K562 (cell line): ENCODE results near the gene SLC35F2. TPM values are rescaled to one million over a fixed set of nuclear protein-coding genes. Genes with fewer than 3 reads are reported as not detected.

Experiments
- CHD7 ChIP-seq: fragments of 200-600 bp; sonication (generic); IDR thresholded peaks from one replicate; pipeline ENCODE4 v1.6.1; 2012; ENCODE audit warnings: mild to moderate bottlenecking, low read depth, low read length, inconsistent platforms
- ELF1 ChIP-seq: fragments of 200-800 bp; sonication (Bioruptor generic); IDR thresholded peaks from 2 replicates; pipeline ENCODE4 v1.6.1; 2016; ENCODE audit warnings: missing genetic modification characterization, missing compliant biosample characterization
- FOXA1 ChIP-seq: fragments of 450-650 bp; IDR thresholded peaks from 2 replicates; pipeline ENCODE4 v1.6.1; 2016; ENCODE audit warnings: mild to moderate bottlenecking, borderline replicate concordance
- HEY1 ChIP-seq: fragments of 250-450 bp; sonication (Bioruptor Pico); IDR thresholded peaks from 2 replicates; pipeline ENCODE4 v1.5.0; 2020; ENCODE audit warnings: mild to moderate bottlenecking, moderate library complexity, borderline replicate concordance
- POLR3A ChIP-seq: IDR thresholded peaks from 2 replicates; pipeline ENCODE4 v1.6.1; 2011; ENCODE audit warnings: borderline replicate concordance, mild to moderate bottlenecking, moderate library complexity; ENCODE audit not compliant: insufficient read length, insufficient read depth; ENCODE audit errors: extremely low read depth
- SMAD4 ChIP-seq: fragments of 250-450 bp; sonication (Bioruptor Pico); conservative IDR thresholded peaks from 2 replicates; pipeline ENCODE4 v1.8.0; 2021; ENCODE audit warnings: inconsistent platforms, mild to moderate bottlenecking, moderate library complexity
- SNIP1 ChIP-seq: fragments of 450-650 bp; IDR thresholded peaks from 2 replicates; pipeline ENCODE4 v1.7.1; 2017; ENCODE audit warnings: low read depth, mild to moderate bottlenecking
- polyA plus RNA-seq, 8 experiments: library from polyadenylated mRNA; depleted of rRNA in 4 of 8; stranded (reverse) in 5 of 8; unstranded in 3 of 8; fragments of >200 nt; fragmentation: Nextera tagmentation in 2 of 8; fragmentation: Illumina TruSeq in 1 of 8; extraction: Ambion mirVana in 2 of 8; extraction: Trizol in 1 of 8; gene quantifications; 2 replicates each; pipeline versions ENCODE4 v1.2.1 to v1.2.3, GENCODE V29; 2011 to 2014; ENCODE audit warnings: inconsistent platforms in 1 of 8, missing spikeins in 1 of 8
- total RNA-seq, 7 experiments: library from RNA; depleted of rRNA in 6 of 7; stranded (reverse); fragments of >200 nt in 6 of 7; fragmentation: Illumina TruSeq in 2 of 7; extraction: Trizol in 2 of 7; gene quantifications; 2 replicates each; pipeline versions ENCODE4 v1.2.1 to v1.2.3, GENCODE V29; 2011 to 2021; ENCODE audit warnings: low replicate concordance in 1 of 7
- TF ChIP-seq, protein P1 (sequence below): fragments of 200-800 bp; sonication (Bioruptor generic); IDR thresholded peaks from 2 replicates; pipeline ENCODE4 v1.6.1; 2017; ENCODE audit warnings: missing genetic modification characterization, missing compliant biosample characterization
- TF ChIP-seq, protein P2 (sequence below): sonication (generic); formaldehyde crosslinking; IDR thresholded peaks from 2 replicates; pipeline ENCODE4 v1.8.1; 2023; ENCODE audit warnings: mild to moderate bottlenecking, missing genetic modification reagents, moderate library complexity
- TF ChIP-seq, protein P3 (sequence below): fragments of 450-650 bp; conservative IDR thresholded peaks from 2 replicates; pipeline ENCODE4 v1.6.1; 2016; ENCODE audit warnings: missing genetic modification characterization, low read depth, mild to moderate bottlenecking, control low read depth, missing compliant biosample characterization

The SLC35F2 gene
- total and polyA plus RNA-seq, 9 of the 15 experiments (the other 6 are each of a cell fraction or from before 2014, with no cell fraction given), result 28.6 to 63.9 (median 53.4) TPM

GRCh38 chr11:107858217-107859070, at the start of gene SLC35F2 (continued):
- TF ChIP-seq, protein P1, sequence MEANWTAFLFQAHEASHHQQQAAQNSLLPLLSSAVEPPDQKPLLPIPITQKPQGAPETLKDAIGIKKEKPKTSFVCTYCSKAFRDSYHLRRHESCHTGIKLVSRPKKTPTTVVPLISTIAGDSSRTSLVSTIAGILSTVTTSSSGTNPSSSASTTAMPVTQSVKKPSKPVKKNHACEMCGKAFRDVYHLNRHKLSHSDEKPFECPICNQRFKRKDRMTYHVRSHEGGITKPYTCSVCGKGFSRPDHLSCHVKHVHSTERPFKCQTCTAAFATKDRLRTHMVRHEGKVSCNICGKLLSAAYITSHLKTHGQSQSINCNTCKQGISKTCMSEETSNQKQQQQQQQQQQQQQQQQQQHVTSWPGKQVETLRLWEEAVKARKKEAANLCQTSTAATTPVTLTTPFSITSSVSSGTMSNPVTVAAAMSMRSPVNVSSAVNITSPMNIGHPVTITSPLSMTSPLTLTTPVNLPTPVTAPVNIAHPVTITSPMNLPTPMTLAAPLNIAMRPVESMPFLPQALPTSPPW, result peak; percentile 71
- no peak for TF ChIP-seq POLR3A
- TF ChIP-seq ELF1 (tag), result peak; percentile 83
- TF ChIP-seq SMAD4, result 0 out of 2 replicates have a peak, but pooled peaks have one; percentile 53
- no peak for TF ChIP-seq CHD7
- TF ChIP-seq FOXA1, result no peak
- TF ChIP-seq, protein P2, sequence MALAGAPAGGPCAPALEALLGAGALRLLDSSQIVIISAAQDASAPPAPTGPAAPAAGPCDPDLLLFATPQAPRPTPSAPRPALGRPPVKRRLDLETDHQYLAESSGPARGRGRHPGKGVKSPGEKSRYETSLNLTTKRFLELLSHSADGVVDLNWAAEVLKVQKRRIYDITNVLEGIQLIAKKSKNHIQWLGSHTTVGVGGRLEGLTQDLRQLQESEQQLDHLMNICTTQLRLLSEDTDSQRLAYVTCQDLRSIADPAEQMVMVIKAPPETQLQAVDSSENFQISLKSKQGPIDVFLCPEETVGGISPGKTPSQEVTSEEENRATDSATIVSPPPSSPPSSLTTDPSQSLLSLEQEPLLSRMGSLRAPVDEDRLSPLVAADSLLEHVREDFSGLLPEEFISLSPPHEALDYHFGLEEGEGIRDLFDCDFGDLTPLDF (CRISPR knock-in tag), result no peak
- TF ChIP-seq, protein P3, sequence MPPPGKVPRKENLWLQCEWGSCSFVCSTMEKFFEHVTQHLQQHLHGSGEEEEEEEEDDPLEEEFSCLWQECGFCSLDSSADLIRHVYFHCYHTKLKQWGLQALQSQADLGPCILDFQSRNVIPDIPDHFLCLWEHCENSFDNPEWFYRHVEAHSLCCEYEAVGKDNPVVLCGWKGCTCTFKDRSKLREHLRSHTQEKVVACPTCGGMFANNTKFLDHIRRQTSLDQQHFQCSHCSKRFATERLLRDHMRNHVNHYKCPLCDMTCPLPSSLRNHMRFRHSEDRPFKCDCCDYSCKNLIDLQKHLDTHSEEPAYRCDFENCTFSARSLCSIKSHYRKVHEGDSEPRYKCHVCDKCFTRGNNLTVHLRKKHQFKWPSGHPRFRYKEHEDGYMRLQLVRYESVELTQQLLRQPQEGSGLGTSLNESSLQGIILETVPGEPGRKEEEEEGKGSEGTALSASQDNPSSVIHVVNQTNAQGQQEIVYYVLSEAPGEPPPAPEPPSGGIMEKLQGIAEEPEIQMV, result no peak
- no peak for TF ChIP-seq SNIP1
- TF ChIP-seq HEY1, result no peak
